ENCODE data around the gene ADISSP.

DNA sequence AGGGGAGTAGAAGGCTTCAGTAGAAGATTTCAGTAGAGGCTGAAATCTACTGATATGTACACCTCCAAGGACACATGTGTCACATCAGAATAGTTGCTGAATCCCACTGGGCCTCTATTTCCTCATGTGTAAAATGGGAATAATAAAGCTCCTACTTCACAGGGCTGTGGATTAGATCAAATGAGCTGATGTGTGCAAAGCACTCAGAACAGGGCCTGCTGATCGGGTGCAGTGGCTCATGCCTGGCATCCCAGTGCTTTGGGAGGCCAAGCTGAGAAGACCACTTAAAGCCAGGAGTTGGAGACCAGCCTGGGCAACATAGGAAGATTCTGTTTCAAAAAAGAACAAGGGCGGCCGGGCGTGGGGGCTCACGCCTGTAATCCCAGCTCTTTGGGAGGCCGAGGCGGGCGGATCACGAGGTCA is 44.7 kb upstream of the ADISSP start:
- TF ChIP-seq EZH2 (IDR thresholded peaks at IDR 0.05; ENCODE audit: borderline replicate concordance, low read depth, low read length, severe bottlenecking) (no peak), POLR2A (IDR thresholded peaks at IDR 0.05; ENCODE audit: low read depth, low read length) (no peak), MYC (IDR thresholded peaks at IDR 0.05; ENCODE audit: low read depth, low read length) (no peak), POLR2AphosphoS5 (IDR thresholded peaks at IDR 0.05; ENCODE audit: insufficient read depth, low read depth, low read length) (no peak), FOS (IDR thresholded peaks at IDR 0.05; ENCODE audit: borderline replicate concordance, insufficient read depth, low read length) (no peak), JUN (IDR thresholded peaks at IDR 0.05; ENCODE audit: borderline replicate concordance, insufficient read depth, insufficient read length, low read depth) (no peak)
- TF ChIP-seq, protein P1, sequence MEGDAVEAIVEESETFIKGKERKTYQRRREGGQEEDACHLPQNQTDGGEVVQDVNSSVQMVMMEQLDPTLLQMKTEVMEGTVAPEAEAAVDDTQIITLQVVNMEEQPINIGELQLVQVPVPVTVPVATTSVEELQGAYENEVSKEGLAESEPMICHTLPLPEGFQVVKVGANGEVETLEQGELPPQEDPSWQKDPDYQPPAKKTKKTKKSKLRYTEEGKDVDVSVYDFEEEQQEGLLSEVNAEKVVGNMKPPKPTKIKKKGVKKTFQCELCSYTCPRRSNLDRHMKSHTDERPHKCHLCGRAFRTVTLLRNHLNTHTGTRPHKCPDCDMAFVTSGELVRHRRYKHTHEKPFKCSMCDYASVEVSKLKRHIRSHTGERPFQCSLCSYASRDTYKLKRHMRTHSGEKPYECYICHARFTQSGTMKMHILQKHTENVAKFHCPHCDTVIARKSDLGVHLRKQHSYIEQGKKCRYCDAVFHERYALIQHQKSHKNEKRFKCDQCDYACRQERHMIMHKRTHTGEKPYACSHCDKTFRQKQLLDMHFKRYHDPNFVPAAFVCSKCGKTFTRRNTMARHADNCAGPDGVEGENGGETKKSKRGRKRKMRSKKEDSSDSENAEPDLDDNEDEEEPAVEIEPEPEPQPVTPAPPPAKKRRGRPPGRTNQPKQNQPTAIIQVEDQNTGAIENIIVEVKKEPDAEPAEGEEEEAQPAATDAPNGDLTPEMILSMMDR (IDR thresholded peaks at IDR 0.05; ENCODE audit: extremely low read depth in 1 of 2, insufficient read depth in 1 of 2, low read depth in 1 of 2, low read length in 2 of 2), result no peak
- TF ChIP-seq, protein P2, sequence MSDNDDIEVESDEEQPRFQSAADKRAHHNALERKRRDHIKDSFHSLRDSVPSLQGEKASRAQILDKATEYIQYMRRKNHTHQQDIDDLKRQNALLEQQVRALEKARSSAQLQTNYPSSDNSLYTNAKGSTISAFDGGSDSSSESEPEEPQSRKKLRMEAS (IDR thresholded peaks at IDR 0.05; ENCODE audit: insufficient read depth, insufficient read length), result no peak

Data from endothelial cell of umbilical vein (primary cell).